Measurements from ENCODE around the gene RAB9B. TPM values are rescaled to one million over a fixed set of nuclear protein-coding genes. Genes with fewer than 3 reads are reported as not detected.

RAB9B gene
- total and polyA plus RNA-seq, 3 donors from 2014 or later = 2.6 to 3.8 (median 3.0) TPM

GRCh38 chrX:103782640-103783039 lies 49.4 kb downstream of the RAB9B start:
- intact Hi-C loops (cut with DNase I; ENCODE audit: low total_unique reads) = no loop called here
- no peak for DNase-seq
- Histone ChIP-seq H3K36me3 (ENCODE audit: low read depth, missing control alignments) (no peaks in the 10 kb centered on the region), H3K27ac (no peak overlapping the region), H3K4me3 (no peak overlapping the region), H3K27me3 (no peaks in the 10 kb centered on the region), H3K9me3 (no peaks in the 10 kb centered on the region), H3K4me1 (no peaks in the 10 kb centered on the region)
- TF ChIP-seq POLR2A (IDR thresholded peaks at IDR 0.05) (no peak), CTCF (IDR thresholded peaks at IDR 0.05) (no peak)
- 39 to 57% methylated on average over 1 to 3 of the region's 3 CpGs for WGBS, 2 donors

GRCh38 chrX:103781706-103782105 lies 50.4 kb downstream of the RAB9B start:
- H3K4me1 ChIP-seq = no peaks in the 10 kb centered on the region
- WGBS, 2 donors = 60 to 75% methylated on average over 1 of the region's 1 CpG
- no peak overlapping the region for H3K4me3 ChIP-seq
- H3K27ac ChIP-seq = no peak overlapping the region
- H3K9me3 ChIP-seq = no peaks in the 10 kb centered on the region
- no peak for DNase-seq
- H3K27me3 ChIP-seq = no peaks in the 10 kb centered on the region
- no peak for TF ChIP-seq CTCF (IDR thresholded peaks at IDR 0.05)
- intact Hi-C loops (cut with DNase I; ENCODE audit: low total_unique reads) = no loop called here
- H3K36me3 ChIP-seq (ENCODE audit: low read depth, missing control alignments) = no peaks in the 10 kb centered on the region

- H3K4me3 ChIP-seq = no peak overlapping the region
- WGBS, 2 donors = 67 to 76% methylated on average over 4 of the region's 4 CpGs
These were observed 51.0 kb downstream of the RAB9B start for GRCh38 chrX:103781062-103781402.

GRCh38 chrX:103780336-103781061 lies 51.6 kb downstream of the RAB9B start:
- no peak for DNase-seq
- H3K4me3 ChIP-seq = no peak overlapping the region
- intact Hi-C loops (cut with DNase I; ENCODE audit: low total_unique reads) = no loop called here
- WGBS, 2 donors = 68 to 81% methylated on average over 10 of the region's 10 CpGs
- TF ChIP-seq POLR2A (IDR thresholded peaks at IDR 0.05) (no peak), CTCF (IDR thresholded peaks at IDR 0.05) (no peak)
- H3K9me3 ChIP-seq = no peaks in the 10 kb centered on the region
- H3K27me3 ChIP-seq = no peaks in the 10 kb centered on the region
- H3K4me1 ChIP-seq = no peaks in the 10 kb centered on the region
- H3K27ac ChIP-seq = no peak overlapping the region
- no peaks in the 10 kb centered on the region for H3K36me3 ChIP-seq (ENCODE audit: low read depth, missing control alignments)

More at GRCh38 chrX:103781062-103781402, 51.0 kb downstream of the RAB9B start:
- Histone ChIP-seq H3K36me3 (ENCODE audit: low read depth, missing control alignments) (no peaks in the 10 kb centered on the region), H3K27me3 (no peaks in the 10 kb centered on the region), H3K9me3 (no peaks in the 10 kb centered on the region), H3K27ac (no peak overlapping the region), H3K4me1 (no peaks in the 10 kb centered on the region)
- intact Hi-C loops (cut with DNase I; ENCODE audit: low total_unique reads) = no loop called here
- TF ChIP-seq CTCF (IDR thresholded peaks at IDR 0.05) (no peak), POLR2A (IDR thresholded peaks at IDR 0.05) (no peak)
- no peak for DNase-seq

Data from testis (tissue), 3 donors.